ENCODE results near the gene LRFN3.
"Not testable (repeated sequence)": the region's sequence is repeated elsewhere in the genome, so short reads cannot be mapped to it uniquely, and the experiment has no call there.

The LRFN3 gene

DNA sequence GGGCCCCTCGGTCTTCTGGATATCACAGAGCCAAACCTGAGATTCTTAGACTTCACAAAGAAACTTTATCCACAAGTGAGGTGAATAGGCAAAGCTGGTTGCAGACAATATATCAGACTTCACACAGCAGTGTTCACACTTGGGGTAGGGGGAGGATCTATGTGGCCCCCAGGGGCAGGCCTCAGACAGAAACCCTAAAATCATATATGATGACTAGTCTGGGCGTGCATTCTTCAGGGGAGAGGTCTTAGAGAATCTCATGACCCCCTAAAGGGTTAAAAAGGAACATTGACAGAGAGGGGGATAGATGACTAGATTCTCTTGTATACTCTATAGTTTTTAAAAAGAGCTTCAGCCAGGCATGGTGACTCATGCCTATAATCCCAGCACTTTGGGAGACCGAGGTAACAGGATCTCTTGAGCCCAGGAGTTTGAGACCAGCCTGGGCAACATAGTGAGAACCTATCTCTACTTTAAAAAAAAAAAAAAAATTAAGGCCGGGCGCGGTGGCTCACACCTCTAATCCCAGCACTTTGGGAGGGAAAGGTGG, 30.9 kb upstream of the LRFN3 start:
- no peak for DNase-seq

GRCh38 chr19:35907377-35907745, 28.8 kb upstream of the LRFN3 start:
- DNase-seq = no peak

DNA sequence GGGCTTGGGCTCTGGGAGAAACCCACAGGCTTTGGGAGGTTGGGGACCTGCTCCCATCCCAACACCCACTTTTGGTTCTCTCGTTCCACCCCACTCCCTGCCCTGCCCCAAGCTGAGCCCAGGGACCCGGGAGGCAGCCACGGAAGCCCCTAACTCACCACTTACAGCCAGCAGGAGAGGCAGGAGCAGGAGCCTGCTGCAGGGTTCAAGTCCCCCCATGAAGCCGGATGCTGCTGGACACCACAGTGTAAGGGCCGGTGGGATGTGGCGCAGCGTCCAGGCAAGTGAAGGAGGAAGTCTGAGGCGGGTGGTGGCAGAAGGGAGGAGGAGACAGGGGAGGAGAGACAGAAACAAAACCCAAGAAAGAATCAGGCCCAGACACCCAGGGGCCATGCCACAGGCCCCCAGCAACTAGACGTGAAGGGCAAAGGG, 28.1 kb upstream of the LRFN3 start, which contains the start of gene TYROBP:
Gene TYROBP, minus strand, starts transcription at position 286 of the 432 bp plus-strand sequence. Its CDS starts 67 bp downstream, at position 219.
- no peak for DNase-seq

DNA sequence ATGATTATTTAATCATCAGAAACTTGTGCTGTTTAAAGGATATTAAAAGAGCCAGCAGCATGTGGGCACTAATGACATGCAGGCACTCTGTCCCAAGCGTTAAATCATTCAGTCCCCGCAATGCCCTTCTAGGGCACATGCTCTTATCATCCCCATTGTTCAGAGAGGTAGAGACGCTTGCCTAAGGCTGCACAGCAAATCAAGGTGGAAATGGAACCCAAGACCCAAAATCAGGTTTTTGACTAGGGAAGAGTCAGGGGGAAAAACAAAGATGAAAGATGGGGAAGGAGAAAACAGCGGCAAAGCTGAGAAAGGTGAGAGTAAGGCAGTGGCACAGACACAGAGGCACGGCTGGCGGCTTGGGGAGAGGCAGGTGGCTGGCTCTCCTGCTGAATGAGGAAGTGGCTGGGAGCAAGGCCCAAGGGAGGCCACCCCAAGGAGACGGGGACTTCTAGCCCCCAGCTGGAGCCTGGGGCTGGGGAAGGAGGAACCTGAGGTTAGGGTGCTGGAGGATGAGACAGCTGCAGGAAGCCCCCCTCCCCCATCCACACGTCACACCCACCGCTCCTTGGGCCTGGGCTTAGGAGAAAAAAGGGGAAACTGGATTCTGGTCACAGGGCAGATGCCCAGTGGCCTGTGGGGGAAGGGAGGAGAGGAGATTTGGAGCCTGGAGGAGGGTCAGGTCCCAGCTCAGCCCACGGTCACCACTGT, 27.0 kb upstream of the LRFN3 start:
- peak; percentile 55 for DNase-seq

DNA sequence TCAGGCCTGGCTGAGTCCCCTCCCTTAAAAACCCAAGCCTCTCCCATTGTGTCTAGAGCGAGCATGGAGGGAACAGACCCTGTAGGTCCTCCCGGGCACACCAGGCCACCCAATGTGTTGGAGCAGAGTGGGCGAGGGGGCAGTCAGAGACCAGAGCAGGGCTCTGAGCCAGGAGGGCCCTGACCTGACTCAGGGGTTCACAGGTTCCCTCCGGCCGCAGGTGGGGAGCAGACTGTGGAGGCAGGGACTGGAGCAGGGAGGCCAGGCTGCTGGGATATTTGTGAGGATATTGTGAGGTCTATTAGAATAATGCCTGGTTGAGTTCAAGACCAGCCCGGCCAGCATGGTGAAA, 26.5 kb upstream of the LRFN3 start:
- DNase-seq = no peak

GRCh38 chr19:35910355-35910754, 25.8 kb upstream of the LRFN3 start:
- not testable (repeated sequence) for DNase-seq

DNA sequence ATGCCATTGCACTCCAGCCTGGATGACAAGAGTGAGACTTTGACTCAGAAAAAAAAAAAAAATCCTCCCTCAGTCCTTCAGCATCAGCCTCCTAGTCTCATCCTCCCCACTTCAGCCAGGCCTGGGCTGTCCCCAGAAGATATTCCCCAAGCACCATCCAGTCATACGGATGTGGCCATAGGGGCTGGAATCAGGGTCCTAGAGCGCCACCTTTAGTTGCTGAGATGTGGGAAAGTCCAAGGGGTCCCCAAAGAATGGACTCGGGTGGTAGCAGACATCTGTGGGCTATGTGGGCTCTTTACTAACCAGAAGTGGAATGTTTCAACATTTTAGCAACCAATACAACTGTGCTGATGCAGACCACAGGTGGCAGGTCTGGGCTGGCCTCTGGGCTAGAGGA, 25.0 kb upstream of the LRFN3 start:
- DNase-seq = no peak

DNA sequence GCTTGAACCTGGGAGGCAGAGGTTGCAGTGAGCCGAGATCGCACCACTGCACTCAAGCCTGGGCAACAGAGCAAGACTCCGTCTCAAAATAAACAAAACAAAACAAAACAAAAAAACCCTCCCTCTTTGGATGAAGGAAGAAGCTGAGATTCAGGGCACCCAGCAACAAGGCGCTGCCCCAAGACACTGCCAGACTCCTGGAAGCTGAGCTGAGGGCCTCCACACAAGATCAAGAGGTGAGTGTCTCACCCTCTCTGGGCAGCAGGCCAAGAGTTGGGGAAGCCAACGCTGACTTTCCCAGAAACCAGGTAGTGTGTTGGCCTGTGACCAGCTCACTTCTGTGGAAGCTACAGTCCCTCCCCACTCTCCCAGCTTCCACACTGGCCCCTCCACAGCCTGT, 24.4 kb upstream of the LRFN3 start:
- no peak for DNase-seq

- DNase-seq = no peak
Observed at GRCh38 chr19:35913589-35913988, 22.6 kb upstream of the LRFN3 start.

DNA sequence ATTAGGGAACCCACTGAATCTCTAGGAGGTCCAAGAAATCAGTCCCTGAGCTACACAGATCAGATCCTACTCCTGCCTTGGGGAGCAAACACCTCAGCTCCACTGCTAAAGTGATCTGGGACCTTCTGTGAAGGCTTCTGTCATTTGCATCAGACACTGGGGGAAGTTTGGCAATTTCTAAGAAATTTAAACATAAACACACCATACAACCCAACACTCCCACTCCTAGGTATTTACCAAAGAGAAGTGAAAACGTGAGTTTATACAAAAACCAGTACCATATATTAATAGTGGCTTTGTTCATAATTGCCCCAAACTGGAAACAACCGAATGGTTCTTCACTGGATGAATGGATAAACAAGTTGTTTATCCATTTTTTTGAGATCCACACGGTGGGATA, 20.7 kb upstream of the LRFN3 start:
- DNase-seq = no peak

- no peak for DNase-seq
Observed at GRCh38 chr19:35919306-35919705, 16.9 kb upstream of the LRFN3 start.

GRCh38 chr19:35921012-35921411, 15.2 kb upstream of the LRFN3 start:
- no peak for DNase-seq

GRCh38 chr19:35925501-35925900, 10.7 kb upstream of the LRFN3 start:
- no peak for DNase-seq

GRCh38 chr19:35928507-35928906, 7.7 kb upstream of the LRFN3 start:
- DNase-seq = no peak

DNA sequence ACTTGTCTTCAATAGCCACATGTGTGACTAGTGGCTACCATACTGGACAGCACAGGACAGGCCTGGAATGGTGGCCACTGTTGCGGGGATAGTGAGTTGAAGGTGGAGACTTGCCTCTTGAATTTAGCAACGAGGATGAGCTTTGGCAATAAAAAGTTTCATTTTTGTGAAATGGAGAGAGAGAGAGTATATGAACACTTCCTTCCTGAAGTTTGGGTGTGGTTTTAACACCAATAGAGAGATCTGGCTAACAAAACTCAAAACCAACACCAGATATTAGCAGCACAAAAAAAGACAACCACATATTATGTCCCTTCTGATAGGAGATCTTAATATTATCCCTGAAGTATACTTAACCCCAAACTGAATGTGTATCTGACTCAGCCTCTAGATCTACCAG, 6.3 kb upstream of the LRFN3 start:
- DNase-seq = no peak

DNA sequence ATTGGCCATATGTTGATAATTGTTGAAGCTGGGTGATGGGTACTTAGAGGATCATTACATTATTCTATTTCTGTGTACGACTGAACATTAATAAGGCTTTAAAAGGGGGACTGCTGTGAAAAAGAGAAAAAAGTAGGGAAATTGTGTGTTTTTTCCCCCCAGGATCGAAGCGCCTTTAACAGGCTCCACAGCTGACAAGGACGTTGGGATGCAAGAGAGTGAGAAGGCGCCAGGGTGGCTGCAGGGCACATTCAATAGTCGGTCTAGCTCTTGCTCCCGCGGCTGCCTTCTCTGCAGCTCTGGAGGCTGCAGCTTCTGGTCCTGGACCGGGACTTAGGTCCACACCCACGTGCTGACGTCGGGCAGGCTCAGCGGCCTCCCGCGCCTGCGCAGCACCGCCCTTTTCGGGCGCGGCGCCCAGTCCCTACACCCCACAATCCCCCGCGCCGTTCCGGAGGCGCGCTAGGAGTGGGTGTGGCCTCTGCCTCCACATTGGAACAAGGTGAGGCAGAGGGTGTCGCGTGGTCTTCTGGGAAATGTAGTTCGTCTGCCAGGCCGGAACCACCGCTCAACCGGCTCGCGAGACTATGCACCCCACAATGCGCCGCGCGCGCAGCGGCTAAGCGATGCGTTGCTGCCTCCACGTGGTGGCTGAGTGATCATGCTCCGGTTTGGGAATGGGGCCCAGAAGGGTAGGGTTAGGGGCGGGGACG, 4.9 kb upstream of the LRFN3 start:
- peak; percentile 99 for DNase-seq

GRCh38 chr19:35931874-35932202, 4.3 kb upstream of the LRFN3 start:
- no peak for DNase-seq

DNA sequence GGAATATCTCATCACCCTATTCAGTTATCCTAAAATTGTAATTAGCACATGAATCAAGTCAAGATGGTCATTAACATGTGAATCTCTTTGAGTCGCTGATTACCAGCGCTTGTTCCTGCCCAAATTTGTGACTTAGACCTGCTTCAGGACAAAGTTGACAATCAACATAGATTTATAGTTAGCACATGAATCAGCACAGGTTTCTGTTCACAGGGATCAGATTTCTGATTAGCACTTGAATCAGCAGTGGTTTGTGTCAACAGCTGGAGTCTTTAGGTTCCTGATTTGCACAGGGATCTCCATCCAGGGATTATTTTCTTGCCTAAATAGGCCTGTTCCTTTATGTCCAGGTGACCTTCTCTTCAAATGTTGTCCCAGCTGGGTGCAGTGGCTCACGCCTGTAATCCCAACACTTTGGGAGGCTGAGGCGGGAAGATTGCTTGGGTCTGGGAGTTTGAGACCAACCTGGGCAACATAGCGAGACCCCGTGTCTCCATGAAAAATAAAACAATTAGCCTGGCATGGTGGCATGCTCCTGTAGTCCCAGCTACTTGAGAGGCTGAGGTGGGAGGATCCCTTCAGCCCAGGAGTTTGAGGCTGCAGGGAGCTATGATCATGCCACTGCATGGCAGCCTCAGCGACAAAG, 3.8 kb upstream of the LRFN3 start:
- no peak for DNase-seq

DNA sequence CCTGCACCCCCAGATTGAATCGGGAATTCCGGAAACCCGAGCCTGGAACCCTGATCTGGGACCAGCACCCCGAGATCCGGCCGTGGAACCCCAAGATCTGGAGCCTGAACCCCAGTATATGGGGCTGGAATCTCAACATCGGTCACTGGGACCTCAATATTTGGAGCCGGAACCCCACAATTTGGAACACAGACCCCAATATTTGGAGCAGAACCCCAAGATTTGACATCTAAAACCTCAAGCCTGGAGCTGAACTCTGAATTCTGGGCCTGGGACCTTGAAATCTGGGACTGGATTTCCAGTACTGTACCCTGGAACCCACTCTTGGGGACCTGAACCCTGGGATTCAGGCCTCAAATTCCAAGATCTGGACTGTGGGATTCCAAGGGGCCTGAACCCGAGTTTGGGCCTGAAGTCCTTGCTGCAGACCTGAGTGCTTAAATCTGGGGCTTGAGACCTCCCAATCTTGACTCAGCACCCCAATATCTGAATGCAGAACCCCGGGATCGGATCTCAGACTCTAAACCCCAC, 629 bp downstream of the LRFN3 start:
- DNase-seq = no peak

DNA sequence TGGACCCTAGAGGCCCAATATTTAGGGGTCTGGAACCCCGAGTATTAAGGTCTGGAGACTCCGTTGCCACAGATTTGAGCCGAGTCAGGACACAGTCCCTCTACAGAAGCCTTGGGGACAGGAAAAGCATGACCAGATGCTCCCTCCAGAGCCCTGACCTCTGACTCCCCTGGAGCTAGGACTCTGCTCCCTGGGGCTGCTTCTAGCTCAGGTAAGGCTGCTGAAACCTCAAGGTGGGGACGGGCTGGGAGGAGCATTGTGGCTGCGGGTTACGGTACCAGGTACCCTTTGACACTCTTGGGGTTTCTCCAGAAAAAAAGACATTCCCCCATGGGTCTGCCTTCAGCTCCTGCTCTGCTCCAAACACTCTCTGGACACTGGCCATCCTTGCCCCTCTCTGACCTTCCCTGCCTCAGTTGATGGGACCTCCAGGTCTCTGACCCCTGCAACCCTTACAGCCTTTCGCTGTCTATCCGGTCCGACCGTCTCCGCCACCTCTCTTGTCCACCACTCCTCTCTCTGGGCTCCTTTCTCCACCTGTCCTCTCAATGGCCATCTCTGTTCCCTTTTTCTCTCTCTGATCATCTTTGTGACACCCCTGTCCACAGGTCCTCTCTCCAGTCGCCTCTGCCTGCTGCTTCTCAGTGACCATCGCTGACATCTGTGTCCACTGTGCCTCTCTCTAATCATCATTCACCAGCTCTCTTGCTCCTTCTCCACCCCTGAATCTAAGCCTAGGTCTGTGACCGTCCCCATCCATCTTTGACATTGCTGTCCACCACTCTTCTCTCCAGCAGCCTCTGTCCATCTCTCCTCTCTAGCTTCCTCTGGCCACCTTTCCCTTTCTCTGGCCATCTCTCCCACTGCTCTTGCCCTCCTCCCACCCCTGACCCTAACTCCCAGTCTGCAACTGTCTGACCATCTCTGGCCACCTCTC, 1.4 kb downstream of the LRFN3 start:
- no peak for DNase-seq

DNA sequence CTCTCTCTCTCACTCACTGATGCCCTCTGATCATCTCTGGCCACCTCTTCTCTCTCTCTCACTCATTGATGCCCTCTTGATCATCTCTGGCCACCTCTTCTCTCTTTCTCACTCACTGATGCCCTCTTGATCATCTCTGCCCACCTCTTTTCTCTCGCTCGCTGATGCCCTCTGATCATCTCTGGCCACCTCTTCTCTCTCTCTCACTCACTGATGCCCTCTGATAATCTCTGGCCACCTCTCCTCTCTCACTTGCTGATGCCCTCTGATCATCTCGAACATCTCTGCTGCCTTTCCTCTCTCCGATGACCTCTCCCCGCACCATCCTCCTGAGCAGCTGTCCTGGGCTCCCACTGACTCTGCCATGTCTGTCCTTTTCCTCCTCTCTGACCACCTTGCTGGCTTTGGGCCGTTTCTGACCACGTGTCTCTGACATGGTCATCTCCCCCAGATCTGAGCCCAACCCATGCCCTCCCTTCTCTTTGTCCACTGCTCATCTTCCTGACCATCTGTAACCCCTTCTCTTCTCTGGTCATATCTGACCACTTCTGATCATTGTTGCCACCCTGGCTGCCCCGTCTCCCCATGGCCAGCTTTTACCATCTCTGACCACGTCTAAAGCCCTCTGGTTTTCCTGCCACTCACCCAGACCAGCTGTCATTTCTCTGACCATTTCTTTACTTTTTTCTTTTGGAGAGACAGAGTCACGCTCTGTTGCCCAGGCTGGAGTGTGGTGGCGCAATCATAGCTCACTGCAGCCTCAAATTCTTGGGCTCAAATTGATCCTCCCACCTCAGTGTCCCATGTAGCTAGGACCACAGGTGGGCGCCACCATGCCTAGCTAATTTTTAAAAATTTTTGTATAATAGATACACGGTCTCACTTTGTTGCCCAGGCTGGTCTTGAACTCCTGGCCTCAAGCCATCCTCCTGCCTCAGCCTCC, 2.4 kb downstream of the LRFN3 start:
- DNase-seq = no peak
